ENCODE results near the gene C1orf159.

GRCh38 chr1:1038694-1039093 is 77.2 kb downstream of the C1orf159 start:
- TF ChIP-seq CTCF (IDR thresholded peaks at IDR 0.05; ENCODE audit: borderline replicate concordance, extremely low read depth, low read length, poor library complexity, severe bottlenecking) (no peak), EZH2 (IDR thresholded peaks at IDR 0.05; ENCODE audit: borderline replicate concordance, low read depth, low read length, severe bottlenecking) (no peak)

Measured in DND-41 (cell line).